Neural crest cell (in vitro differentiated cells): Measurements from ENCODE around the gene AKIRIN1. TPM values are rescaled to one million over a fixed set of nuclear protein-coding genes. Genes with fewer than 3 reads are reported as not detected.
"Not testable (repeated sequence)": the region's sequence is repeated elsewhere in the genome, so short reads cannot be mapped to it uniquely, and the experiment has no call there.

Experiments
- DNase-seq: peaks from one replicate; pipeline ENCODE4 v3.0.0; 2021; ENCODE audit warnings: low read depth, mixed read lengths, low spot score
- H3K27ac Mint-ChIP-seq: one replicate; pipeline ENCODE4 v1.8.0; 2021; ENCODE audit warnings: mild to moderate bottlenecking, mixed read lengths; ENCODE audit not compliant: unreplicated experiment
- H3K27me3 Mint-ChIP-seq: 2 replicates; pipeline ENCODE4 v1.8.0; 2021; ENCODE audit warnings: low read depth, mild to moderate bottlenecking, mixed read lengths
- H3K36me3 Mint-ChIP-seq: 2 replicates; pipeline ENCODE4 v1.8.0; 2021; ENCODE audit warnings: low read depth, mild to moderate bottlenecking, mixed read lengths
- H3K4me1 Mint-ChIP-seq: 2 replicates; pipeline ENCODE4 v1.8.0; 2021; ENCODE audit warnings: mixed read lengths
- H3K4me3 Mint-ChIP-seq: one replicate; pipeline ENCODE4 v1.8.0; 2021; ENCODE audit warnings: mild to moderate bottlenecking, mixed read lengths
- H3K9me3 Mint-ChIP-seq: 2 replicates; pipeline ENCODE4 v1.8.0; 2021; ENCODE audit warnings: mixed read lengths
- total RNA-seq: library from RNA; stranded (reverse); gene quantifications from 2 replicates; pipeline ENCODE4 v1.2.1, GENCODE V29; 2021
- TF ChIP-seq, protein P1 (sequence below): fragments of 200-600 bp; sonication (generic); conservative IDR thresholded peaks from 2 replicates; pipeline ENCODE4 v1.5.0; 2021; ENCODE audit warnings: antibody characterized with exemption, mild to moderate bottlenecking

Gene AKIRIN1
- total RNA-seq, 1 donor from 2014 or later = 93.3 TPM

DNA sequence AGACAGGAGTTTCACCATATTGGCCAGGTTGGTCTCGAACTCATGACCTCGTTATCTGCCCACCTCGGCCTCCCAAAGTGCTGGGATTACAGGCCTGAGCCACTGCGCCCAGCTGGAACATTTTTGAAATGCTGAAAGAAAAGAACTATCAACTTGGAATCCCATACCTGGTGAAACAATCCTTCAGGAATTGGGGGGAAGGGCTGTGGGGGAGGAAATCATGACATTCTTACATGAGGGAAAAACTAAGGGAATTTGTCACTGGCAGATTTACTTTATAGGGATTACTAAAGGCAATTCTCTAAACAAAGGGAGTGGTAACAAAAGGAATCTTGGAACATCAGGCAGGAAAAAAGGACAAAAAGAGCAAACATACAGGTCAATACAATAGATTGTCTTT, 60.9 kb downstream of the AKIRIN1 start:
- peaks cover 5% of the 10 kb centered on the region for H3K36me3 Mint-ChIP-seq
- DNase-seq = no peak
- peaks cover 7% of the 10 kb centered on the region for H3K4me1 Mint-ChIP-seq
- TF ChIP-seq, protein P1, sequence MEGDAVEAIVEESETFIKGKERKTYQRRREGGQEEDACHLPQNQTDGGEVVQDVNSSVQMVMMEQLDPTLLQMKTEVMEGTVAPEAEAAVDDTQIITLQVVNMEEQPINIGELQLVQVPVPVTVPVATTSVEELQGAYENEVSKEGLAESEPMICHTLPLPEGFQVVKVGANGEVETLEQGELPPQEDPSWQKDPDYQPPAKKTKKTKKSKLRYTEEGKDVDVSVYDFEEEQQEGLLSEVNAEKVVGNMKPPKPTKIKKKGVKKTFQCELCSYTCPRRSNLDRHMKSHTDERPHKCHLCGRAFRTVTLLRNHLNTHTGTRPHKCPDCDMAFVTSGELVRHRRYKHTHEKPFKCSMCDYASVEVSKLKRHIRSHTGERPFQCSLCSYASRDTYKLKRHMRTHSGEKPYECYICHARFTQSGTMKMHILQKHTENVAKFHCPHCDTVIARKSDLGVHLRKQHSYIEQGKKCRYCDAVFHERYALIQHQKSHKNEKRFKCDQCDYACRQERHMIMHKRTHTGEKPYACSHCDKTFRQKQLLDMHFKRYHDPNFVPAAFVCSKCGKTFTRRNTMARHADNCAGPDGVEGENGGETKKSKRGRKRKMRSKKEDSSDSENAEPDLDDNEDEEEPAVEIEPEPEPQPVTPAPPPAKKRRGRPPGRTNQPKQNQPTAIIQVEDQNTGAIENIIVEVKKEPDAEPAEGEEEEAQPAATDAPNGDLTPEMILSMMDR = no peak
- no peak overlapping the region for H3K4me3 Mint-ChIP-seq
- no peak overlapping the region for H3K27ac Mint-ChIP-seq
- H3K9me3 Mint-ChIP-seq = no peaks in the 10 kb centered on the region
- H3K27me3 Mint-ChIP-seq = no peaks in the 10 kb centered on the region

DNA sequence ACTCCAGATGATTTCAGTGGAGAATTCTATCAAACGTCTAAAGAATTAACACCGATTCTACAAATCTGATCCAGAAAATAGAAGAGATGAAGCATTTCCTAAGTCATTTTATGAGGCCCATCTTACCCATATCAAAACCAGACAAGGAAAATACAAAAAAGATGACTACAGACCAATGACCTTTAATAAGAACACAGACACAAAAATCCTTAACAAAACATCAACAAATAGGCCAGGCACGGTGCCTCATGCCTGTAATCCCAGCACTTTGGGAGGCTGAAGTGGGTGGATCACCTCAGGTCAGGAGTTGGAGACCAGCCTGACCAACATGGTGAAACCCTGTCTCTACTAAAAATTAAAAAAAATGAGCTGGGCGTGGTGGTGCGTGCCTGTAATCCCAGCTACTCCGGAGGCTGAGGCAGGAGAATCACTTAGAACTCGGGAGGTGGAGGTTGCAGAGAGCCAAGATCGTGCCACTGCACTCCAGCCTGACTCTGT, 64.2 kb downstream of the AKIRIN1 start:
- not testable (repeated sequence) for H3K27ac Mint-ChIP-seq, H3K4me1 Mint-ChIP-seq, DNase-seq

More for the DNA sequence above, 64.2 kb downstream of the AKIRIN1 start:
- not testable (repeated sequence) for H3K27me3 Mint-ChIP-seq, H3K4me3 Mint-ChIP-seq, H3K36me3 Mint-ChIP-seq, H3K9me3 Mint-ChIP-seq

Other genes with a start within 250 kb of the AKIRIN1 start
- 21.0 and 24.1 TPM in 2 replicates for gene RRAGC, start 131.5 kb upstream of the AKIRIN1 start, total RNA-seq
- gene MYCBP, start 117.9 kb upstream of the AKIRIN1 start, total RNA-seq = 15.0 and 20.7 TPM in 2 replicates
- gene GJA9, start 109.7 kb upstream of the AKIRIN1 start, total RNA-seq = not detected in 2 replicates
- not detected in 2 replicates for gene RHBDL2, start 49.4 kb upstream of the AKIRIN1 start, total RNA-seq
- gene NDUFS5, start 35.1 kb downstream of the AKIRIN1 start, total RNA-seq = 237 and 256 TPM in 2 replicates
- 185 and 197 TPM in 2 replicates for gene MACF1, start 213.4 kb downstream of the AKIRIN1 start, total RNA-seq